GM12878 (cell line): ENCODE measurements around the gene WDR38. TPM values are rescaled to one million over a fixed set of nuclear protein-coding genes. Genes with fewer than 3 reads are reported as not detected.
"Not testable (repeated sequence)": the region's sequence is repeated elsewhere in the genome, so short reads cannot be mapped to it uniquely, and the experiment has no call there.

Source experiments
- ATAC-seq: fragments of 200-7000 bp; cut with Tn5 transposase; 3 replicates; pipeline ENCODE4 v1.9.1; 2020; ENCODE audit warnings: mild to moderate bottlenecking, moderate library complexity
- BruUV-seq: library from RNA; stranded (reverse); fragments of 400-500 nt; replicated peaks from 2 replicates; lab custom pipeline; 2021; lab: Mats Ljungman, UMichigan
- CTCF ChIA-PET: fragments of 300-600 bp; sonication (Branson Sonifier 250); formaldehyde crosslinking; extraction: SDS; loops from one replicate; lab custom pipeline; 2021; ENCODE audit warnings: inconsistent platforms; lab: Yijun Ruan, JAX
- POLR2A ChIA-PET: fragments of 350-600 bp; formaldehyde crosslinking; extraction: SDS; loops from one replicate; lab custom pipeline; 2021; ENCODE audit warnings: inconsistent platforms; lab: Charles Lee
- RAD21 ChIA-PET: fragments of 300-600 bp; sonication (Branson Sonifier 250); formaldehyde crosslinking; loops from one replicate; lab custom pipeline; 2023; ENCODE audit warnings: antibody characterized with exemption; ENCODE audit not compliant: unreplicated experiment; lab: Charles Lee
- SMC1A ChIA-PET: fragments of 300-600 bp; sonication (Branson Sonifier 250); formaldehyde crosslinking; loops from one replicate; lab custom pipeline; 2023; ENCODE audit not compliant: unreplicated experiment, uncharacterized antibody; lab: Charles Lee
- DNase-seq: peaks from one replicate; pipeline ENCODE4 v3.0.0-alpha.2; 2011; ENCODE audit warnings: low read depth, low spot score
- FAIRE-seq: peaks from 3 replicates; lab custom pipeline; 2011; peaks lifted over from hg19 to GRCh38; lab: Jason Lieb, UNC
- H2AFZ ChIP-seq: 2 replicates; pipeline ENCODE4 v1.6.0; 2011; ENCODE audit warnings: low read depth, low read length, control low read depth; ENCODE audit not compliant: control insufficient read depth
- H3K27ac ChIP-seq: 2 replicates; pipeline ENCODE4 v1.5.1; 2011; ENCODE audit warnings: control low read depth; ENCODE audit not compliant: control insufficient read depth, insufficient read depth
- H3K27me3 ChIP-seq, 2 experiments: replicated peaks in 1 of 2; 2 replicates each; pipeline versions ENCODE4 v1.6.0 to v1.6.1; 2011; ENCODE audit warnings: low read length in 1 of 2; ENCODE audit not compliant: control insufficient read depth in 2 of 2, insufficient read depth in 2 of 2
- H3K36me3 ChIP-seq, 2 experiments: 2 replicates each; pipeline ENCODE4 v1.5.1; 2011; ENCODE audit warnings: low read length in 1 of 2; ENCODE audit not compliant: control insufficient read depth in 2 of 2, insufficient read depth in 2 of 2
- H3K4me1 ChIP-seq: 2 replicates; pipeline ENCODE4 v1.6.1; 2011; ENCODE audit warnings: mild to moderate bottlenecking, low read length, moderate library complexity, mixed read lengths; ENCODE audit not compliant: control insufficient read depth, insufficient read depth
- H3K4me2 ChIP-seq: 2 replicates; pipeline ENCODE4 v1.6.0; 2011; ENCODE audit warnings: control low read depth; ENCODE audit not compliant: control insufficient read depth, insufficient read depth
- H3K4me3 ChIP-seq: fragments of 200-600 bp; sonication (generic); 2 replicates; pipeline ENCODE4 v1.5.1; 2016
- H3K79me2 ChIP-seq: 2 replicates; pipeline ENCODE4 v1.6.0; 2011; ENCODE audit warnings: low read length; ENCODE audit not compliant: control insufficient read depth, insufficient read depth
- H3K9ac ChIP-seq: 2 replicates; pipeline ENCODE4 v1.8.0; 2011; ENCODE audit warnings: low read length, control low read depth, mixed read lengths; ENCODE audit not compliant: control insufficient read depth, insufficient read depth
- H3K9me3 ChIP-seq: replicated peaks from 3 replicates; pipeline ENCODE4 v1.5.1; 2011; ENCODE audit warnings: mild to moderate bottlenecking, low read length; ENCODE audit not compliant: control insufficient read depth, insufficient read depth
- H4K20me1 ChIP-seq: 2 replicates; pipeline ENCODE4 v1.6.0; 2011; ENCODE audit not compliant: control insufficient read depth, insufficient read depth
- CREM ChIP-seq: IDR thresholded peaks from 2 replicates; pipeline ENCODE4 v1.6.1; 2014; ENCODE audit warnings: antibody characterized with exemption, low read depth
- EP300 ChIP-seq, 2 experiments: fragments of 150-350 bp in 1 of 2; IDR thresholded peaks; 2 replicates each; pipeline ENCODE4 v1.6.1; 2011 to 2012; ENCODE audit warnings: low read depth in 2 of 2, low read length in 2 of 2, borderline replicate concordance in 1 of 2, improper control_type of control experiment in 1 of 2, inconsistent platforms in 1 of 2; ENCODE audit not compliant: control insufficient read depth in 1 of 2
- IRF3 ChIP-seq: fragments of 450-650 bp; IDR thresholded peaks from 2 replicates; pipeline ENCODE4 v1.6.1; 2014; ENCODE audit warnings: mild to moderate bottlenecking
- IRF5 ChIP-seq: fragments of 450-650 bp; IDR thresholded peaks from 2 replicates; pipeline ENCODE4 v1.6.1; 2017; ENCODE audit warnings: borderline replicate concordance
- LARP7 ChIP-seq: fragments of 450-650 bp; IDR thresholded peaks from 2 replicates; pipeline ENCODE4 v1.6.1; 2017; ENCODE audit warnings: mild to moderate bottlenecking
- MTA3 ChIP-seq: IDR thresholded peaks from 2 replicates; pipeline ENCODE4 v1.6.1; 2012; ENCODE audit warnings: low read length, inconsistent platforms, borderline replicate concordance
- ZSCAN29 ChIP-seq: fragments of 450-650 bp; IDR thresholded peaks from 2 replicates; pipeline ENCODE4 v1.6.1; 2017; ENCODE audit warnings: mild to moderate bottlenecking, moderate library complexity
- WGBS: methylation state at CpG from one replicate; pipeline ENCODE4 v1.1.6; 2016; ENCODE audit warnings: low lambda C conversion rate; ENCODE audit not compliant: insufficient replicate concordance, insufficient coverage; ENCODE audit errors: missing lambda C conversion rate; 5-methylcytosine and 5-hydroxymethylcytosine counted together
- in situ Hi-C: fragments of 300-500 bp; cut with MboI; formaldehyde crosslinking; loops from 9 replicates; pipeline ENCODE4 v1.14.3; 2018; ENCODE audit warnings: mixed read lengths
- intact Hi-C: fragments of 100-400 bp; cut with micrococcal nuclease; formaldehyde crosslinking; loops from one replicate; pipeline ENCODE4 v1.14.2; 2022; ENCODE audit not compliant: unreplicated experiment
- polyA plus RNA-seq, 11 experiments: library from polyadenylated mRNA; depleted of rRNA in 4 of 11; unstranded in 6 of 11; stranded (reverse) in 5 of 11; fragments of >200 nt; fragmentation: Nextera tagmentation in 4 of 11; fragmentation: Illumina TruSeq in 1 of 11; extraction: Ambion mirVana in 4 of 11; extraction: Trizol in 1 of 11; gene quantifications; 1 replicate in 1 of 11; 2 replicates in 10 of 11; pipeline versions ENCODE4 v1.2.1 to v1.2.3, GENCODE V29; 2011 to 2016; ENCODE audit warnings: inconsistent platforms in 2 of 11, missing spikeins in 2 of 11, low read depth in 1 of 11
- total RNA-seq, 4 experiments: library from RNA; depleted of rRNA in 3 of 4; stranded (reverse); fragments of >200 nt in 3 of 4; fragmentation: Illumina TruSeq in 1 of 4; extraction: Trizol in 1 of 4; gene quantifications; 2 replicates each; pipeline versions ENCODE4 v1.2.1 to v1.2.3, GENCODE V29; 2013 to 2021

Gene WDR38
- total and polyA plus RNA-seq, 10 of the 15 experiments (the other 5 are each of a cell fraction or from before 2014, with no cell fraction given): not detected

DNA sequence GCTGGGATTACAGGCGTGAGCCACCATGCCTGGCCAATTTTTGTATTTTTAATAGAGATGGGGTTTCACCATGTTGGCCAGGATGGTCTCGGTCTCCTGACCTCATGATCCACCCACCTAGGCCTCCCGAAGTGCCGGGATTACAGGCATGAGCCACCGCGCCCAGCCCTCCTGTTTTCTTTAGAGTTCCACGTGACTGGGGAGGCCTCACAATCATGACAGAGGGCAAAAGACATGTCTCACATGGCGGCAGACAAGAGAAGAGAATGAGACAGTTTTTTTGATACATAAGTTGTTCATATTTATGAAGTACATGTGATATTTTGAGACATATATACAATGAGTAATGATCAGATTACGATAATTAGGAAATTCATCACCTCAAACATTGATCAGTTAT, 6.8 kb upstream of the WDR38 start:
- WGBS: 76% methylated on average over 8 of the region's 9 CpGs
- H3K9ac ChIP-seq, H3K27me3 ChIP-seq, DNase-seq, in situ Hi-C loops, BruUV-seq, H2AFZ ChIP-seq, FAIRE-seq, ATAC-seq, H3K9me3 ChIP-seq, H3K79me2 ChIP-seq, H3K4me3 ChIP-seq, H3K27ac ChIP-seq, H3K4me2 ChIP-seq, H4K20me1 ChIP-seq, intact Hi-C loops, H3K4me1 ChIP-seq, H3K36me3 ChIP-seq, POLR2A ChIA-PET: not testable (repeated sequence)
- RAD21 ChIA-PET: interaction anchor here (2.1 kb wide), 1 partner anchor 70 kb away, joined by 7 read pairs; the partner anchor contains the start of gene OLFML2A
- CTCF ChIA-PET: interaction anchor here (1.5 to 26.5 kb wide), 3 partner anchors 16 to 71 kb away, joined by 3 to 575 read pairs (median 6); partner anchors contain the start of genes ARPC5L, NR6A1, OLFML2A and RPL35
- SMC1A ChIA-PET: interaction anchor here (1.2 to 12.1 kb wide), 3 partner anchors 17 to 80 kb away, joined by 3 to 233 read pairs (median 3); partner anchors contain the start of genes NR6A1 and OLFML2A

- FAIRE-seq (no peak), DNase-seq (no peak), ATAC-seq (no peak)
- POLR2A ChIA-PET: interaction anchor here (1.3 kb wide), 1 partner anchor 72 kb away, joined by 3 read pairs; no protein-coding TSS in a partner anchor
- in situ Hi-C loops (no loop called here), intact Hi-C loops (no loop called here)
- no peaks in the 10 kb centered on the region for H3K4me1 ChIP-seq
- no peak for TF ChIP-seq LARP7
- TF ChIP-seq MTA3: no peak
- no peak for TF ChIP-seq EP300 (IDR thresholded peaks at IDR 0.05; ENCODE audit: borderline replicate concordance in 1 of 2, control insufficient read depth in 1 of 2, low read depth in 2 of 2, low read length in 2 of 2)
- no peak for TF ChIP-seq IRF3
- TF ChIP-seq IRF5: no peak
- no peak for TF ChIP-seq ZSCAN29
- no peak for TF ChIP-seq CREM
- no TSS peak for BruUV-seq
- H3K27ac ChIP-seq: no peak overlapping the region
- no peaks in the 10 kb centered on the region for H3K79me2 ChIP-seq
- WGBS: 95% methylated on average over 5 of the region's 6 CpGs
- H3K4me3 ChIP-seq: no peak overlapping the region
- no peaks in the 10 kb centered on the region for H4K20me1 ChIP-seq
- H3K36me3 ChIP-seq: no peaks in the 10 kb centered on the region
- RAD21 ChIA-PET: interaction anchor here (0.9 to 2.1 kb wide), 2 partner anchors 68 to 70 kb away, joined by 3 to 7 read pairs; partner anchors contain the start of gene OLFML2A
- no peak overlapping the region for H3K4me2 ChIP-seq
- H3K9me3 ChIP-seq: no peaks in the 10 kb centered on the region
- H3K9ac ChIP-seq: no peak overlapping the region
- CTCF ChIA-PET: interaction anchor here (0.6 to 26.5 kb wide), 4 partner anchors 15 to 396 kb away, joined by 3 to 575 read pairs (median 4); partner anchors contain the start of genes ARPC5L, NR6A1, OLFML2A and RPL35
- SMC1A ChIA-PET: interaction anchor here (1.4 to 12.1 kb wide), 2 partner anchors 74 to 81 kb away, joined by 3 to 233 read pairs; partner anchors contain the start of genes NR6A1 and OLFML2A
- no peak overlapping the region for H2AFZ ChIP-seq
- no peaks in the 10 kb centered on the region for H3K27me3 ChIP-seq
Measured at GRCh38 chr9:124846969-124847368, 6.3 kb upstream of the WDR38 start.
